ENCODE measurements around the gene A2ML1.

DNA sequence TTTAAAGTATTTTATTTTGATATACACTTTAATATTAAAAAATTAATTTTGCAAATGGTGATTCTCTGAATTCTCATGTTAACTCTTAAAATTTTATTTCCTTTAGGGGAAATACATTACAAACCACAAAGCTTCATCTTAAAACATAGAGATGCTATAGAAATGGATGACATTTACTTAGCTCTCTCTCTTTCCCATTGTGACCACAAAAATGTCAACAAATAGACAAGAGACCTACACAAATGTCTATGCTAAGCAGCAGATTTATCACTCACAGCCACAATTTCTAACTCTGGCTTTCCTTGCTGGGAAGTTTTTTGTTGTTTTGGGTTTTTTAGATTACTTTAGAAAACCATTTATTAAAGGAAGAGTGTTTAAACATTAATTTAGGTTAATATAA lies 72.0 kb downstream of the A2ML1 start:
- TF ChIP-seq, protein P1, sequence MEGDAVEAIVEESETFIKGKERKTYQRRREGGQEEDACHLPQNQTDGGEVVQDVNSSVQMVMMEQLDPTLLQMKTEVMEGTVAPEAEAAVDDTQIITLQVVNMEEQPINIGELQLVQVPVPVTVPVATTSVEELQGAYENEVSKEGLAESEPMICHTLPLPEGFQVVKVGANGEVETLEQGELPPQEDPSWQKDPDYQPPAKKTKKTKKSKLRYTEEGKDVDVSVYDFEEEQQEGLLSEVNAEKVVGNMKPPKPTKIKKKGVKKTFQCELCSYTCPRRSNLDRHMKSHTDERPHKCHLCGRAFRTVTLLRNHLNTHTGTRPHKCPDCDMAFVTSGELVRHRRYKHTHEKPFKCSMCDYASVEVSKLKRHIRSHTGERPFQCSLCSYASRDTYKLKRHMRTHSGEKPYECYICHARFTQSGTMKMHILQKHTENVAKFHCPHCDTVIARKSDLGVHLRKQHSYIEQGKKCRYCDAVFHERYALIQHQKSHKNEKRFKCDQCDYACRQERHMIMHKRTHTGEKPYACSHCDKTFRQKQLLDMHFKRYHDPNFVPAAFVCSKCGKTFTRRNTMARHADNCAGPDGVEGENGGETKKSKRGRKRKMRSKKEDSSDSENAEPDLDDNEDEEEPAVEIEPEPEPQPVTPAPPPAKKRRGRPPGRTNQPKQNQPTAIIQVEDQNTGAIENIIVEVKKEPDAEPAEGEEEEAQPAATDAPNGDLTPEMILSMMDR (conservative IDR thresholded peaks at IDR 0.05): no peak
- TF ChIP-seq ZFX (IDR thresholded peaks at IDR 0.05): no peak

Measured in C4-2B (cell line).